Suppressor macrophage treated with lipopolysaccharide for 1 hour (primary cell): ENCODE data around the gene ZNF117.
"Not testable (repeated sequence)": the region's sequence is repeated elsewhere in the genome, so short reads cannot be mapped to it uniquely, and the experiment has no call there.

ENCODE experiments used
- DNase-seq, 3 donors: peaks; one replicate each; pipeline ENCODE4 v3.0.0-alpha.2; 2020 to 2022

The ZNF117 gene

DNA sequence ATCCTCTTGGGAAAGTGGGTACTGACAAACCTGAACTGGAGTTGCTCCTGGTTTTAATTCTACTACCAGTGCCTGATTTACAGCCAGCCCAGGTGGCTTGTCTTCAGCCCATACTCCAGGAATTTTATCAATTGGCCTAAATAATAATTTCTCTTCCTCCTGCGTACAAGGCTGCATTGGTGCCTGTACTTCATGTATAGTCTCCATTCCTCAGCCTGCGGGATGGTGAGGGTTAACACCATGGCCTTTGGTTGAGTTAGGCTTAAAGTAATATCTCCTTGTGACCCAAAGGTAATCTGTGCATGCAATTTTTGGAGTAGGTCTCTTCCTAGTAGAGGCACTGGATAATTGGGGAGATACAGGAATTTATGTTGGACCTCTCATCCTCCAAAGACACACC, 5.5 kb upstream of the ZNF117 start:
- DNase-seq: no peak

- DNase-seq: no peak
Observed at GRCh38 chr7:64993901-64994300, 3.1 kb upstream of the ZNF117 start.

DNA sequence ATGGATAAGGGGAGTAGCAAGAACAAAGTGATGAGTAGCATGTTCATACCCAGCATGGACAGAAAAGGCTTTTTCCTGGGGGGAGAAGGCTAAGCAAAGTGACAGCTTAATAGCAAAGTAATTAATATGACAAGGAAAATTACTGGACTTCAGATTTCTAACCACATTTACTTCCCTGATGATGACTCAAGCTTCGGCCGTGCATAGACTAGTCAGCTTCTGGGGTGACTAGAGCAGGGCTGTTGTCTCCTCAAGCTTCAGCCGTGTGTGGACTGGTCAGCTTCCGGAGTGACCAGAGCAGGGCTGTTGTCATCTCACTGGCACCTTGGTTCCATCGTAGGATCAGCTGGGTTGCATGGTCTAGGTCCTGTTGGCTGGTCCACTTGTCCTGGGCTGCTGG, 2.1 kb upstream of the ZNF117 start:
- no peak for DNase-seq

GRCh38 chr7:64990216-64990615, 620 bp downstream of the ZNF117 start:
- no peak for DNase-seq

DNA sequence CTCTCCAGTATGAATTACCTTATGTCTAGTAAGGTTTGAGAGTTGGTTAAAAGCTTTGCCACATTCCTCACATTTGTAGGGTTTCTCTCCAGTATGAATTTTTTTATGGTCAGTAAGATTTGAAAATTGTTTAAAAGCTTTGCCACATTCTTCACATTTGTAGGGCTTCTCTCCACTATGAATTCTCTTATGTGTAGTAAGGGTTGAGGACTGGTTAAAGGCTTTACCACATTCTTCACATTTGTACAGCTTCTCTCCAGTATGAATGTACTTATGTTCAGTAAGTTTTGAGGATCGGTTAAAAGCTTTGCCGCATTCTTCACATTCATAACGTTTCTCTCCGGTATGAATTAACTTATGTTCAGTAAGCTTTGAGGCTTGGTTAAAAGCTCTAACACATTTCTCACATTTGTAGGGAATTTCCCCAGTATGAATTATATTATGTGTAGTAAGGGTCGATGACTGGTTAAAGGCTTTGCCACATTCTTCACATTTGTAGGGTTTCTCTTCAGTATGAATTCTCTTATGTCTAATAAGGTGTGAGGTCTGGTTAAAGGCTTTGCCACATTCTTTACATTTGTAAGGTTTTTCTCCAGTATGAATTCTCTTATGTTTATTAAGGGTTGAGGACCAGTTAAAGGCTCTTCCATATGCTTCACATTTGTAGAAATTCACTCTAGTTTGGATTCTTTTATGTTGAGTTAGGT, 12.2 kb downstream of the ZNF117 start:
- no peak for DNase-seq

- DNase-seq: no peak
Observed at GRCh38 chr7:64965594-64965993, 25.2 kb downstream of the ZNF117 start.

DNA sequence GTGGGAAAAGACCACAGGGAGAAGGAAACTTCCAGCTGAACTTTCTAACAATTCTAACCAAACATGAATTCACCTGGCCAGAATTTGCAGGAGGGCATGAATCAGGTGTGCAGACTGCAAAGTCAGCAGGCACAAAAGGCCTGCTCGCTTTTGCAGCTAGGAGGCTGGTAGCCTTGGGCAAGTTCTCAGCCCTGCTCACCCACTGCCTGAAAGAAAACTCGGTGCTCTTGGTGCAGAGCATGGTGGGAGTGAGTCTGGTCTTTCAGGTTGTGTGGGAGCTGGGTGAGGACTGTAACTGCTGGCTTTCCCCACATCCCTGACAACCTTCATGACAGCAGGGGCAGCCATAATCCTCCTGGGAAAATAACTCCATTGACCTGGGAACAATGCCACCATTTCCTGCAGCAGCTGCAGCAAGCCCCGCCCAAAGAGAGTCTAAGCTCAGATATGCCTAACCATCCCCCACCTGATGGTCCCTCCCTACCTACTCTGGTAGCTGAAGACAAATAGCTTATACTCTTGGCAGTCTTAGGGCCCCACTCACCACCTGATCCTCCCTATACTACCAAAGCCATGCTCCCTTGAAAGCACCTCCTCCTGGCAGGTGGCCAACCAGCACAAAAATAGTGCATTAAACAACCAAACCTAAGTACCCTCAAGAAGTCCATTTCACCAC, 31.6 kb downstream of the ZNF117 start:
- no peak for DNase-seq

- DNase-seq: peak; percentile 55 to 76 (median 55)
Observed at GRCh38 chr7:64951250-64951848, 39.5 kb downstream of the ZNF117 start.

DNA sequence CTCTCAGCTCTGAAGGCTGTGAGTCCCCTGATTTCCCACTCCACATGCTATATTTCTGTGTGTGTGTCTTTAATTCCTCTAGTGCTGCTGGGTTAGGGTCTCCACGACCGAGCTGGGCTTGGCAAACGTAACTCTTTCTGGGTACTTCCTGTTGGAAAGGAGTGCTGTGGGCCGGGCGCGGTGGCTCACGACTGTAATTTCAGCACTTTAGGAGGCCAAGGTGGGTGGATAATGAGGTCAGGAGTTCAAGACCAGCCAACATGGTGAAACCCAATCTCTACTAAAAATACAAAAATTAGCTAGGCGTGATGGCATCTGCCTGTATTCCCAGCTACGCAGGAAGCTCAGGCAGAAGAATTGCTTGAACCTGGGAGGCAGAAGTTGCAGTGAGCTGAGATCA, 40.2 kb downstream of the ZNF117 start:
- DNase-seq: peak in 1 of 3 donors; percentile 44

DNA sequence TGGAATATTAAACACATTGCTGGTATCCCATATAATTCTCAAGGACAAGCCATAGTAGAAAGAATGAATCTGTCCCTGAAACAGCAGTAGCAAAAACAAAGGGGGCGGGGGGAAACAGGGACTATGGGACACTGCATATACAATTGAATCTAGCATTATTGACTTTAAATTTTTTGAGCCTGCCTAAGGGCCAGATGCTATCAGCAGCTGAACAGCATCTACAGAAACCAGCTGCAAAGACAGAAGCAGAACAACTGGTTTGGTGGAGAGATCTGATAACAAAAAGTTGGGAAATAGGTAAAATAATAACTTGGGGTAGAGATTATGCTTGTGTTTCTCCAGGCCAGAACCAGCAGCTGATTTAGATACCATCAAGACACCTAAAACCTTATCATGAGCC, 42.1 kb downstream of the ZNF117 start:
- not testable (repeated sequence) for DNase-seq

DNA sequence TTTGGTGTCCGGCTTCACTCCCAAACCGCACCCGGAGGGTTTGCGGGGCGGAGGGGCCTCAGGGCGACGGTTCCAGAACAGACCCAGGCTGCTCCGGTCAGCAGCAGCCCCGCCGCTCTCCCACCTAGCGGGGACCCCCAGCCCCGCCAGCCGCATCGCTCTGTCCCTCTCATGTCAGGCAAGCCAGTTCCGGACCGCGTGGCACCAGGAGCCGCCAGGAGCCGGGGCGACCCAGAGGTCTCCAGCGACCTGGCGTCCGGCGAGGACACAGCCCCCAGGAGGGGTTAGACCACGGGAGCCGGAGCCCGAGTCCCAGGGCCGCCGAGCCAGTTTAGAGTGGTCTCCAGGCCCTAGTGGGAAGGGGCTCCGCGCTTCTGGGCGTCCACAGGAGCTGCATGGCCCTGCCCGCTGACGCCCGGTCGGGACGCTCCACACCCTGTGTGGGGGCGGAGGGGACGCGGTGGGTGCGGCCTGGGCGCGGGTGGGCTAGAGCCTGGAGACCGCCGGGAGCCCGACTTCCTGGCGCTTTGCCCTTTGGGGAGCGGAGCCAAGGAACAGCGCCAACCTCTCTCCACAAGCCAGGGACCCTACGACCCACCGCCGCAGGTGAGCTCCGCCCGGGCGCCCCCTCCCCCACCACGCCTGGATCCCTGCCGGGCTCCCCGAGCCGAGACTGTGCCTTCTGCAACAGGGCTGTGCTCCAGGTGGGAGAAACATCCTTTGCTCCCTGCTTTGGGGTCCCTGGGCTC, 43.4 kb downstream of the ZNF117 start:
- DNase-seq: no peak

DNA sequence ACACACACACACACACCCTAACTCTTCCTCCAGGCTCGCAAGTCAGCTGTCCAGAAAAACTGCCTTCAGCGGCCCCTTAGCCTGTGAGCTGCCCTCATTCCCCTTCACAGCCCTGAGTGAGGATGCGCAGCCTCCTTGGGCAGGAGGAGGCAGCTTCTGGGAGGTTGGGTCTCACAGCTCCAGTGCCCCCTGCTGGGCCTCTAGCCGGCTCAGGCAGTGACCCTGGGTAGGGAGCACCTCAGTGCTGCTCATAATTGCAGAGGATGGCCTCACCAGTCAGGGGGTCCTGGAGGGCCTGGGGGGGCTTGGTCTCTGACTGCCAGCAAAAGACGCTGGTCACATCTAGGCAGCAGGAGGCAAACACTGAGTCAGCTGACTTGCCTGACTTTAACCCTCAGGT, 44.1 kb downstream of the ZNF117 start:
- DNase-seq: peak in 1 of 3 donors; percentile 1

GRCh38 chr7:64945503-64946175, 45.2 kb downstream of the ZNF117 start:
- no peak for DNase-seq

DNA sequence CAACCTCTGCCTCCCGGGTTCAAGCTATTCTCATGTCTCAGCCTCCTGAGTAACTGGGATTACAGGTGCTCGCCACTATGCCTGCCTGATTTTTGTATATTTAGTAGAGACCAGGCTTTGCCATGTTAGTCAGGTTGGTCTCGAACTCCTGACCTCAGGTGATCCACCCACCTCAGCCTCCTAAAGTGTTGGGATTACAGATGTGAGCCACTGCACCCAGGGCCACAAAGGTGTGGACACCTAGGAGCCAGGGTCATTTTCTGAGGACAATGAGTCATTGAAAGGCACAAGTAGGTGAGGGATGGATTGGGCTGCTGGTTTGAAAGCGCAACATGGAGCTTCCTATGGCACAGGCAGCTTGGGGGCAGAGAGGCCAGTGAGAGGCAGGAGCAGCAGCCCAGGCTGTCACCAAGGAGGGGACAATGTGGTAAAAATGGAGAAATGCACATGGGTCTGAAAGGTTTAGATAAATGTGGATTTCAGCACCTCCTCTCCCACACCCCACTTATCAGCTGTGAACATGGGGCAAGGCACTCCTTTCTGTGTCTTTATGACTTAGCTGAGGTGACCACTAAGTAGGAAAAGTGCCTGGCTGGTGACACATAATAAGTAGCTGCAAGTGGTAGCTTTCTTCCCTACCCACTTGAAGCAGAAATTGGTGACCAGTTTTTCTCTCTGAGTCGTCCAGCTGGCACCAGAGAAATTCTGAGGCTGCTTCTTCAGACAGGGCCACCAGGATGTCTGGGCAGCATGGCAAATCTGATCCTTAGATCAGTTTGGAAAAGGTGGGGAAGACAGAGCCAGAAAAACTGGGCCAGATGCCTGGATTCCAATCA, 46.0 kb downstream of the ZNF117 start:
- DNase-seq: not testable (repeated sequence)

DNA sequence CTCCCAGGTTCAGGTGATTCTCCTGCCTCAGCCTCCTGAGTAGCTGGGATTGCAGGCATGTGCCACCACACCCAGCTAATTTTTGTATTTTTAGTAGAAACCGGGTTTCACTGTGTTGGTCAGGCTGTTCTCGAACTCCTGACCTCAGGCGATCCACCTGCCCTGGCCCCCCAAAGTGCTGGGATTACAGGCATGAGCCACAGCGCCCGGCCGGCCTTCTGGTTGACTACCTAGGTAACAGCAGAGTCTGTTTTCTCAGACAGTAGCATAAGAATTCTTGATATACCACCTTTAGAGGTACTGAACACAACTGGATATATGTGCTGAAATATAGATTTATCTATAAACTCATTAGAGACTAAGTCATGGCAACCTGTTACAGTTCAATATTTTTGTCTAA, 50.8 kb downstream of the ZNF117 start:
- DNase-seq: not testable (repeated sequence)

DNA sequence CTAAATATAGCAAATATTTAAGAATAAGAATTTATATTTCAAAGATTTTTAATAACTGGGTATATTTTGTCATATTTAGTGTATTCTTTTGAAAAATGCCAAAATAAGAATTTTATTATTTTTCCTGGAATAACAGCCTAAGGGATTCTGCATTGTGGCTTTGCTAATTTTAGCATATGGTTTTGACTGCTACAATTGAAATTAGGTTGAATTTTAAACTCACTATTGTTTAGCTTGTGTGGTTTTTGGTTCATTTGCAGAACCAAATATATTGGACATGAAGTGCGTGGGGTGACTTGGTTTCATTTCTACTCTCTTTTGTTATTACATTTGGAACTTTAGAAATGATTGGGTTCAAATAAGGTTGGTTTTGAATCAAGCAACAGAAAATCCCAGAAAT, 52.3 kb downstream of the ZNF117 start:
- DNase-seq: no peak

DNA sequence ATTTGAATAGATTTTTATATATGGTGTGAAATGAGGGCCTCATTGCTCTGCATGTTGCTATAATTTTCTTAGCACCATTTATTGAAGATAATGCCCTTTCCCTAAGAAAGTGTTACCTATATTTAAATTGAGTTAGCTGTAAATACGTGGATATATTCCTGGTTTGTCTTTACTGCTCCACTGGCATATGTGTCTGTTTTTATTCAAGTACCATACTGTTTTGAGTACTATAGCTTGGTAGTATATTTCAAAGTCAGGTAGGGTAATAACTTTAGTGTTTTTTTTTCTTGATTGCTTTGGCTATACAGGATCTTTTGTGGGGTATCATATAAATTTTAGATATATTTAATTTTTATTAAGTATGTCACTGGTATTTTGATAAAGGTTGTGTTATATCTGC, 56.4 kb downstream of the ZNF117 start:
- no peak for DNase-seq

- not testable (repeated sequence) for DNase-seq
Observed at GRCh38 chr7:64928252-64929187, 62.3 kb downstream of the ZNF117 start.
